Measurements from ENCODE around the gene AOPEP.

AOPEP gene

GRCh38 chr9:94726495-94727191 lies at the start of gene AOPEP:
Gene AOPEP, plus strand, starts transcription at chr9:94726699. Its CDS starts 33,085 bp downstream, at chr9:94759784.
- peak; percentile 72 for DNase-seq (ENCODE audit: low read depth, low spot score)

GRCh38 chr9:94677929-94678328 lies 48.6 kb upstream of the AOPEP start:
- no peak for DNase-seq (ENCODE audit: low read depth, low spot score)

GRCh38 chr9:94679587-94679986 lies 46.9 kb upstream of the AOPEP start:
- no peak for DNase-seq (ENCODE audit: low read depth, low spot score)

GRCh38 chr9:94680020-94680419 lies 46.5 kb upstream of the AOPEP start:
- no peak for DNase-seq (ENCODE audit: low read depth, low spot score)

GRCh38 chr9:94680621-94681020 lies 45.9 kb upstream of the AOPEP start:
- DNase-seq (ENCODE audit: low read depth, low spot score): no peak

- DNase-seq (ENCODE audit: low read depth, low spot score): peak; percentile 48
These were observed 45.0 kb upstream of the AOPEP start for GRCh38 chr9:94681508-94681907.

- no peak for DNase-seq (ENCODE audit: low read depth, low spot score)
These were observed 41.1 kb upstream of the AOPEP start for GRCh38 chr9:94685359-94685758.

- DNase-seq (ENCODE audit: low read depth, low spot score): no peak
These were observed 39.0 kb upstream of the AOPEP start for GRCh38 chr9:94687451-94687850.

- no peak for DNase-seq (ENCODE audit: low read depth, low spot score)
These were observed 36.2 kb upstream of the AOPEP start for GRCh38 chr9:94690344-94690743.

- no peak for DNase-seq (ENCODE audit: low read depth, low spot score)
These were observed 33.9 kb upstream of the AOPEP start for GRCh38 chr9:94692601-94693000.

- no peak for DNase-seq (ENCODE audit: low read depth, low spot score)
These were observed 32.9 kb upstream of the AOPEP start for GRCh38 chr9:94693485-94694204.

GRCh38 chr9:94696545-94696944 lies 30.0 kb upstream of the AOPEP start:
- DNase-seq (ENCODE audit: low read depth, low spot score): no peak

GRCh38 chr9:94697972-94698581 lies 28.4 kb upstream of the AOPEP start:
- DNase-seq (ENCODE audit: low read depth, low spot score): no peak

GRCh38 chr9:94699715-94700373 lies 26.7 kb upstream of the AOPEP start:
- DNase-seq (ENCODE audit: low read depth, low spot score): no peak

GRCh38 chr9:94700445-94700844 lies 26.1 kb upstream of the AOPEP start:
- DNase-seq (ENCODE audit: low read depth, low spot score): no peak

- no peak for DNase-seq (ENCODE audit: low read depth, low spot score)
These were observed 22.9 kb upstream of the AOPEP start for GRCh38 chr9:94703488-94704140.

- no peak for DNase-seq (ENCODE audit: low read depth, low spot score)
These were observed 21.3 kb upstream of the AOPEP start for GRCh38 chr9:94705162-94705702.

GRCh38 chr9:94706922-94707321 lies 19.6 kb upstream of the AOPEP start:
- DNase-seq (ENCODE audit: low read depth, low spot score): no peak

- no peak for DNase-seq (ENCODE audit: low read depth, low spot score)
These were observed 12.9 kb upstream of the AOPEP start for GRCh38 chr9:94713436-94714215.

GRCh38 chr9:94714494-94714893 lies 12.0 kb upstream of the AOPEP start:
- no peak for DNase-seq (ENCODE audit: low read depth, low spot score)

GRCh38 chr9:94717761-94718160 lies 8.7 kb upstream of the AOPEP start:
- no peak for DNase-seq (ENCODE audit: low read depth, low spot score)

Measured in brain pericyte (primary cell).